Ramos (cell line): ENCODE measurements around the gene TEDC2.
"Not testable (repeated sequence)": the region's sequence is repeated elsewhere in the genome, so short reads cannot be mapped to it uniquely, and the experiment has no call there.

ENCODE experiments used
- in situ Hi-C: fragments of 300-500 bp; cut with MboI; formaldehyde crosslinking; loops from one replicate; pipeline ENCODE4 v1.14.3; 2022; ENCODE audit warnings: low sequenced_read_pairs; ENCODE audit not compliant: unreplicated experiment

TEDC2 gene

GRCh38 chr16:2474877-2475412 lies 15.0 kb downstream of the TEDC2 start, which contains the start of gene TBC1D24:
Gene TBC1D24, plus strand, starts transcription at chr16:2475127. Its CDS starts 21,022 bp downstream, at chr16:2496149.
- in situ Hi-C loops = no loop called here

GRCh38 chr16:2475413-2476344 lies 15.8 kb downstream of the TEDC2 start:
- in situ Hi-C loops = no loop called here

- in situ Hi-C loops = no loop called here
Measured at GRCh38 chr16:2476345-2476720, 16.4 kb downstream of the TEDC2 start.

GRCh38 chr16:2476741-2477140 lies 16.8 kb downstream of the TEDC2 start:
- in situ Hi-C loops = no loop called here

DNA sequence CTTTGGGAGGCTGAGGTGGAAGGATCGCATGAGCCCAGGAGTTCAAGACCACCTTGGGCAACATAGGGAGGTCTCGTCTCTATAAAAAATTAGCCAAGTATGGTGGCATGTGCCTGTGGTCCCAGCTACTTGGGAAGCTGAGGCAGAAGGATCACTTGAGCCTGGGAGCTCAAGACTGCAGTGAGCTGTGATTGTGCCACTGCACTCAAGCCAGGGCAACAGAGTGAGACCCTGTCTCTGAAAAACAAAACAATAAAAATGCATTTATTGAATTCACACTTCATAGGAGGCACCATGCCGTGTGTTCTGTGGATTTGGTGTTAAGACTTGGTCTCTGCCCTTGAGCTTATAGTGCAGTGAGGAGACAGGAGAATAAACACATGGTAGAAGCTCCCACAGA lies 17.4 kb downstream of the TEDC2 start:
- in situ Hi-C loops = no loop called here

DNA sequence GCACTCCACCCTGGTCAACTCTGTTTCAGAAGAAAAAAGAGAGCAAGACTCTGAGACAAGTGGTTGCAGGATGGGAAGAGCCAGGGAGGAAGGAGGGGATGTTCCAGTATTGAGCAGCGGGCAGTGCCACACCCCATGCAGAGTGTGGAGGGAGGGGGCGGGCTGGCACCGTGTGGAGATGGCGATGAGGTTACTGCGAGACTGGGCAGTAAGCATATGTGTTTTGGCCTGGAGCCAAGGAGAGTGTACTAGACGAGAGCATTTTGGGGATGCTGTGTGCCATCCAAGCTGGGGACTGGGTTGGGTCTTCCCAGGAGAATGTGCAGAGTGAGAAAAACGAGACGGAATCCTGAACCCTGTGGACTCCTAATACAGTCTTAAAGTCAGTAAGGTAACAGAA lies 18.4 kb downstream of the TEDC2 start:
- in situ Hi-C loops = no loop called here

DNA sequence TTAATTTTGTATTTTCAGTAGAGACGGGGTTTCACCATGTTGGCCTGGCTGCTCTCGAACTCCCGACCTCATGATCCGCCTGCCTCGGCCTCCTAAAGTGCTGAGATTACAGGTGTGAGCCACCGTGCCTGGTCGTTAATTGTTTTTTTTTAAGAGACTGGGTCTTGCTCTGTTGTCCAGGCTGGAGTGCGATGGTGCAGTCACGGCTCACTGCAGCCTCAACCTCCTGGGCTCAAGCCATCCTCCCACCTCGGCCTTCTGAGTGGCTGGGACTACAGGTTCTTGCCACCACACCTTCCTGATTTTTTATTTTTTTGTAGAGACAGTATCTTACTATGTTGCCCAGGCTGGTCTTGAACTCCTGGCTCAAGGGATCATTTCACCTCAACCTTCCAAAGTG lies 20.1 kb downstream of the TEDC2 start:
- in situ Hi-C loops = not testable (repeated sequence)

DNA sequence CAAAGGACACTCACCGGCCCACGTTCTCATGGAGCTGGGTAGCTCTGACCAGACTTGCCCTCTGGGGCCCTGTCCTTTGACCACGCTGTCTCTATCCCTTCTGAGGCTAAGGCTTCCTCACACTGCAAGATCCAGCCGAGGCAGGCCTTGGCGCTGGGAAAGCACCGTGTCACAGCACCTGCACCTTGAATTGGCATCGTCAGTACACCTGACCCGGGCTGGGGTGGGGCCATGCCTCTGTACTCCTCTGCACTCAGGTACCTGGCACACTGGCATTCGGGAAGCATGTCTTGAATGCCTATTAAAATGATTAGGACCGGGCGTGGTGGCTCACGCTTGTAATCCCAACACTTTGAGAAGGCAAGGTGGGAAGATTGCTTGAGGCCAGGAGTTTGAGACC lies 21.0 kb downstream of the TEDC2 start:
- in situ Hi-C loops = no loop called here

GRCh38 chr16:2481676-2482075 lies 21.8 kb downstream of the TEDC2 start:
- in situ Hi-C loops = no loop called here

DNA sequence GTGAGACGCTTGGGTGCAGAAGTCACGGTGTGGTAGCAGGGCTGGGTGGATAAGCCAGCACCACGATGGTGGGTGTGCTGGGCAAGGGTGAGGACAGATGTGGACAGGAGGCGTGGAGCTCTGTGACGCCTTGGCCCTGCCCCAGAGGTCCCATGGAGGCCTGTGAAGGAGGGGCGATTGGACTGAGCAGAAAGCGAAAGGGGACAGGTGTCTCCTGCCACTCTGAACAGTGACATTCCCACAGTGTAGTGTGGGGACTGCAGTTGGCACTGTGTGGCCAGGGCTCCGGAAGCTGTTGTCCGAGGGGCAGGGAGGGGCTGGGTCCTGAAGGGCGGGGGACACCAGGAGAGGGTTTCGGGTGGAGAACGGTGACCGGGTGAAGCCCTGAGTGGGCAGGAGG lies 22.3 kb downstream of the TEDC2 start:
- in situ Hi-C loops = no loop called here

GRCh38 chr16:2482708-2483534 lies 23.0 kb downstream of the TEDC2 start:
- in situ Hi-C loops = no loop called here

DNA sequence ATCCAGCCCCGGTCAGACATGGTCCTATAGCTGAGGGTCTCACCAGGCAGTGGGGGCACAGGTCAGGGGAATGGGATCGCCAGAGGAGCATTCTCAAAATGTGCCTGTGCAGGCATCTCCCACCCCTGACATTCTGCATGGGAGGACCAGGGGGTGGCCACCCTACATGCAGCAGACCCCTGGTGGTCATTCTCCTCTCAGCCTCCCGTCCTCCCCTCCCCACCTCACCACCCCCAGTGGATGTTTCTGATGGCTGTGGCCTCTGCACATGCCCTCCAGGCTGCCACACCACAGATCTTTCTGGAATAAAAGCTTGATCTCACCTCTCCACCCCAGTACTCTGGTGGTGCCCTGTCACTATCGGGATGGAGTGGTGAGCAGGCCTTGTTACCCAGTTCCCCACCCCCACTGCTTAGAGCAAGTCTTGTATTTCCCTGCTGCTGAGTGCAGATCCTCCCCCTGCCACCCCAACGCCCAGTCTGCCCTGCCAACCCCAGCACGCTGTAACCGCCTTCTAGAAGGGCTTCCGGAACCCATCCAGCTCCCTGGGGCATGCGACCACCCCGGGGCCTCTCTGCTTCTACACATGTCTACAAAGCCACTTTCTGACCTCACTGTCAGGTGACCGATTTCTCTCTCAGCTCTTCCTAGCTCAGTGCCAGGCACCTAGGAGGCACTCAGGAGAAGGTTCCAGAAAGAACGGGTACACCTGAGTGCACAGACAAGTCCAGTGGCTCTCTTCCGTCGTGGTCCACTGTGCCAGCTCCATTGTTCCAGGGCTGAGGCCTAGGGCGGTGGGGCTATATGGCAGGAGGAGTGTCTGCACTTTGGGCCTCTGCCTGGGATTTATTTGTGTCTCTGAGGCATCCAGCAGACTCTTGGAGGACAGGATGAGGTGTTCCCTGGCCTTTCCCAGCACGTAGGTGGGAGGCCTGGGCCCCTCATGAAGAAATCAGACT lies 24.3 kb downstream of the TEDC2 start:
- in situ Hi-C loops = no loop called here

DNA sequence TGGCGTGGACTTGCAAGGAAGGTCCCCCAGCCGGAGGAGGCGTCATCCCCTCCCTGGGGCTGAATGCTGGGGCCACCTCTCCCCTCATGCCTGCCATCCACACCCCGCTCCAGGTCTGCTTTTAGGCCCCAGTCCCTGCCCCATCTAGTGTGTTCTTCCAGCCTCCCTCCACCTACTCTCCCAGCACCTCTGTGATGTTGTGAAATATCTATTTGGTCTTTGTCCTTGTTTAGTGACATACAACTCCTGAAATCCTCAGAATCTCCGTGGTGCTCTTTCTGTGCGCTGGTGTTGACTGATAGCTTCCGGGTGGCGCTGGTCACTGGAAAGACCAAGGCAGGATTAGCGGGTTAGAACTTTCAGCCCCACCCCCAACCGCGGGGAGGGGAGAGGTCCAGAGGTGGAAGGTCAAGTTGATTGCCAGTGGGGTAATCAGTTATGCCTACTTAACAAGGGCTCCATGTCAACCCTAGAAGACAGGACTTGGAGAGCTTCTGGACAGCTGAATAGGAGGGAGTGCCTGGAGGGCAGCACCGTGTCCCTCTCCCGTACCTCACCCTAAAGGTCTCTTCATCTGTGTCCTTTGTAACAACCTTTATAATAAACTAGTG lies 25.1 kb downstream of the TEDC2 start:
- in situ Hi-C loops = no loop called here

DNA sequence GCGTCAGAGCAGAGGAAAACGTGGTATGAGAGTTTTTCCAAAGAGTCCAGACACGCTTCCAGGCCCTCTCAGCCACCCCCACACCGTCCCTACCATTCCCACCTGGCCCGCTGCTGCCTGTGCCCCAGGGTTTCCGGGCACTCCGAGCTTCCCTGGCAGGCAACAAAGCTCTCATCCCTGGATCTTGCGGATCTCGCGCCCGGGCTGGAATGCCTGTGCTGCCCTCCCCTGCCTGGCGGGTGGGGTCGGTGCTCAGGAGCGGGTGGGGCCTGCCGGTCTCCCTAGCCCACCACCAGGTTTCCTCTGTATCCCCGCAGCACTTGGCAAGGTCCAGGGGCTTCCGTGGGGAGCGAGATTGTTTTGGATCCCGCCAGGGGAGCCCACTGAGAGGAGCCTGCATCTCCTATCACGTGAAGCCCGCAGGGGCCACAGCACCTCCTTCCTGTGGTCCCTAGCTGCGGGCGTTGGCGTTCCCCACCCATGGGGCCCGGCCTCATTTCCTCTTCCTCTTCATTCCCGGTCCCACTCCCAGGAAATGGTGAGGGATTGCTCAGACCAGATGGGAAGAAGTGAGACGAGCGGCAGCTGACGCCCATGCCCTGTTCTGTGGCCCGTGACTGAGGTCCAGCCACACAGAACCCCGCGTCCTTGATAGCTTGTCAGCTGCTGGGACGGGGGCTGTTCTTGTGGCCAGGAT lies 26.1 kb downstream of the TEDC2 start:
- in situ Hi-C loops = no loop called here

- in situ Hi-C loops = no loop called here
Measured at GRCh38 chr16:2486645-2487516, 27.0 kb downstream of the TEDC2 start.

DNA sequence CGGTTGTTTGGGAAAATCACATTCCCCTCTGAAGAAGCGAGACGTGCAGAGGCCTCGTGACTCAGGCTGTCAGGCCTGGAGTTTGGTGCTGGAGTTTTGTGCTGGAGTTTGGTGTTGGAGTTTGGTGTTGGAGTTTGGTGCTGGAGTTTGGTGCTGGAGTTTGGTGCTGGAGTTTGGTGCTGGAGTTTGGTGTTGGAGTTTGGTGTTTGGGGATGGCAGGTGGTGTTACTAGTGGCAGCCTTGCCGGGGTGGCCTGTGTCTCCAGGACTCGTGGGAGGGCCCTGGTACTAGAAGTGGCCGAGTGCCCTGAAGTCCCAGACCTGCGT lies 27.6 kb downstream of the TEDC2 start:
- in situ Hi-C loops = no loop called here

- in situ Hi-C loops = no loop called here
Measured at GRCh38 chr16:2487903-2488531, 28.1 kb downstream of the TEDC2 start.

- in situ Hi-C loops = no loop called here
Measured at GRCh38 chr16:2489581-2489980, 29.7 kb downstream of the TEDC2 start.
